Fibroblast of skin of abdomen (primary cell): ENCODE measurements around the gene ROPN1.
"Not testable (repeated sequence)": the region's sequence is repeated elsewhere in the genome, so short reads cannot be mapped to it uniquely, and the experiment has no call there.

Source experiments
- DNase-seq: peaks from one replicate; pipeline ENCODE4 v3.0.0-alpha.2; 2013

ROPN1 gene

DNA sequence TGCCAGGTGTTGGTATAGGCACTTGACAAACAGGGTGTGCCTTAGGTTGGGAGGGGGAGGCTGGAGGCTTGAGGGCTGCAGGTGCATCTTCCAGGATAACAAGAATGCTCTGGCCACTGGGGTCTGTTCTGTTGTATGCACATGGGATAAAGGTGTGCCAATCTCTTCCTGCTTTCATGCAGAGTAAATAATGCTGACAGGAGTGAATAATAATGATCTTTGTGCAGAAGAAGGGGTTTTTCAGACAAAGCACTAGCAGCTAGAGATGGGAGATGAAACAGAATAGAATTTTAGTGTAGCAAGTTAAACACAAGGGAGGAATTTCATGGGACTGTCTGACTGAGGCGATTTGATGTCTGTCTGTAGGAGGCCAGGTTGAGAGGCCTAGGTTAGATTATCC lies 1.9 kb upstream of the ROPN1 start:
- DNase-seq, result no peak

DNA sequence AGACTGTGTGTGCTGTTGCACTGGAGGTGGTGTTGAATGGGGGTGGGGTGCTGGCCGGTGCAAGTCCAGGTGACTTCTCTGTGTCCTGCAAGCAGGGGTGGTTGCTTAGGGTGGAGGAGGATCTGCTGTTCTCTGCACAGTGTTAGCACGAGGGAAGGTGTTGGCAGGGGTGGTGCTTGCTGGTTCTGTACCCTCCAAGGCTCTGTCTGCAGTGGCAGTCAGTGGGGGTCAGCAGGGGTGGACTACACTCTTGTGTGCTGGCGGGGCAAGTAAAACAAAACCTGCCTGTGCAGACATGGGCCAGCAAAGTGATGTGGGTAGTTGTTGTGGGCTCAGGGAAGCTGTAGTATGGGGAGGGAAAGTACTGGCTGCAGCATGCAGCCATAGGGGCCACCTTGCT lies 5.5 kb downstream of the ROPN1 start:
- no peak for DNase-seq

DNA sequence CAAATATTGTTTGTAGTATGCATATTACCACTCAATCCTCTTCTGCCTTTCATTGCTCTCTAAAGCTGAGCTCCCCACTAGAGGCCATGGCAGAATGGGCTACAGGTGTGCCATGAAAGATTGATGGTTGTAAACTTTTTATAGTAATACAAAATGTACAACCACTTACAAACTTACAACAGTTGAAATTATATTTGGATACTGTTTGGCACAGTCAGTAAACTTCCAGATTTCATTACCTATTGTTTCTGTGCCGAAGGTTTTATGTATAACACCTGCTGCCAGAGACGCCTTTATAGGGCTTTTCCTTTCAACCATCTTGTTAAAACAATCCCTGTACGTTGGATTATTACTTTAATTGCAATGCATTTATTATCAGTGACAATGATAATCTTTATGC lies 7.0 kb downstream of the ROPN1 start:
- DNase-seq, result no peak

DNA sequence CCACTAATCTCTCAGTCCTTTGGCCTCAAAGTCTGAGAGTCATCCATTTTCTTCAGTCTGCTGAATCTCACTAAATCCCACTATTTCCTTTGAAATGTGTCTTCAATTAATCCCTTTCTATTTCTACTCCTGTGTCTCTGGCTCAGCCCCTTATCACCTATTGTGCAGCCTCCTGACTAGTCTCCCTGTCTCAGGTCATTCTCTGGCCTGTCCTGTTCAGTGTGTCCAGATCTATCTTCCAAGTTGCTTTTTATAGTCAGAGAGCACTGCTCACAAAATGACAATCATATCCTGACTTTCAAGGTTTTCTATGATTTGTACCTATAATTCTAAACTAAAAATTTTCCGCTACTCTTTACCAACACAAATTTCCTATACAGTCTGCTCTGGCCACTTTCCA lies 7.6 kb downstream of the ROPN1 start:
- DNase-seq, result no peak

DNA sequence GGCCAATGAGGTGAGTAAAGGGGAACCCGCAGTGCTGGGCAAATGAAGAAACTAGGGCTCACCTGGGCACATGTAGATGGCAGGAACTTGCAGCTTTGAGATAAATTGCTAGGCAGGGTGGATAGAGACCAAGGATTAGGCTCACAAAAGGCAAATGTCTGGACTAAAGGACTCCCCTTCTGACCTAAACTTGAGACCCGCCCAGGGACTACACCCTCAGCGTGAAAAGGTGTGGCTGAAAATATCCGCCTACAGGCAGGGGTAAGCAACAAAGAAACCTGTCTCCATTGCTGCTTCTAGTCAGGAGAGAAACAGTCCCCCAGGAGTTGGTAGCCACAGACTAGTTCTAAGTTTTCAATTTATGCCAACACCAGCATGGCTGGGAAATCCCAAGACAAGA lies 10.6 kb downstream of the ROPN1 start:
- not testable (repeated sequence) for DNase-seq

DNA sequence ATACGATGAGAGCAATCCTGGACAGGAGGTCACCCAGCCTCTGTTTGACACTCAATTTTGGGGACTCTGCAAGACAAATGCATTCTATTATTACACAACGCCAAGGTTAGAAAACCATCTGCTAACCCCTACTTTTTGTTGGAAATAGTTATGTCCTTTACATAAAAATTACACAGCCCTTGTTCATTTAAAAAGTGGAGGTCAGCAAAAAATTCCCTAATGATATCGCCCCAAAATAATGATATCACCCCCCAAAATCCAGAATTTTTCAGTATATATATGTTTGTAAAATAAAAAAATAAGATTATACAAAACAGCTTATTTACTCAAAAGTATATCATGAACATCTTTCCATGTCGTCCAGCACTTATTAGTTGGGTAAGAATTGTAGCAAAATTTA lies 11.4 kb downstream of the ROPN1 start:
- no peak for DNase-seq

DNA sequence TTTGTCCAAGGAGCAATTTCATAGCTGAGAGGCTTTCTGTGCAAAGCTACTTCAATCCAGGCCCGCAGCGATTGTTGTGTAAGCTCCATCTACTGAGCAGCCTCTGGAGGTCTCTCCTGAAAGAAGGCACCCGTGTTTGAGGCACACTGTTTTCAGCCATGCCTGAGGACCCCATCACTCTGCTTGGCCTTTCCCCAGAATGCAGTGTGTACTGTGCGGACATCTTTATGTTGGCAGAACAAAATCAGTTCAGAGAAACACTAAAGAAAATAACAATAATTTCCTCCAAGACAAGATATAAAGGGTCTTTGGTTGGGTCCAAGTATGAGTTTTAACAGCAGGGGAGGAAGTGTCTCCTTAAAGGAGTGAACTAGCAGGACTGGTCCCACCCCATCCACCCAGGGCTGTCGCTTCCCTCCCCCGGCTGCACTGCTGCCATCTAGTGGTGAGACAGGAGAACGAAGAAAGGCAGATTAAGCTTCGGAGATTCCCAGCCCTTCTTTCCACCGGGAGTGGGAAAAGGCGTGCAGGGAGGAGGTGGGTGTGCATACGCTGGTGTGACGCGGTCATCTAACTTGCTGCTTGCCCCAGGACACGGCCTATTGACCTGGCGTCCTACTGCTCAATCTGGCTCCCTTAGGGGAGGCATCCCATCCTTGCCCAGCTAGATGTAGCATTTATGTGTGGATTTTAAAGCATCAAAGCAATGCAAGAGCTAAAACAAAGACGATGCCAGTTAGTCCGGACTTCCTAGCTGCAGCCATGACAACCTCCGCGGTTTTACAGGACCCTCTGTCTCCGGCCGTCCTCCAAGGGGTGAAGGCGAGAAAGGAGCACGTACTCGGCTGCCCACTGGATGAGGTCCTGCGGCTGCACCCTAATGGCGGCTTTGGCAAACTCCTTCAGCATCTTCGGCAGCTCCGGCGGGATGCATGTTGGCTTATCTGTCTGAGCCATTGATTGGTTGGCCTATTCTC lies 12.1 kb downstream of the ROPN1 start:
- peak; percentile 53 for DNase-seq

DNA sequence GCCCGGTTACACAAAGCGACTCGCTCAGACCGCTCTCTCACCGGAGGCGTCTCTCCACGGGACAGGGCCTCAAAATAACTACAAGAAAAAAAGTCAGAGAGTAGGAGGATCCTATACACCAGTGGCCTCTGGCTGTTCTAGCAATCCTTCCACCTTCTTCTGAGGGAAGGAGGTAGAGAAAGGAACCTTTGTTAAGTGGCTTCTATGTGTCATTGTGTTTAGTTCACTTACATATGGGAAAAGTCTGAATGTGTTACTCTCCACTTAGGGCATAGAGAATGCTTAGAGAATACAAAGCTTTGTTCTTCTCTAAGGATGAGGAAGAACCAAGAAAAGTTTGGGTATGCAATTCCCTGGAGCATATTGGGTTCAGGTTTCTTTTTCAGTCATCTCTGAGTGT lies 15.0 kb downstream of the ROPN1 start:
- not testable (repeated sequence) for DNase-seq

DNA sequence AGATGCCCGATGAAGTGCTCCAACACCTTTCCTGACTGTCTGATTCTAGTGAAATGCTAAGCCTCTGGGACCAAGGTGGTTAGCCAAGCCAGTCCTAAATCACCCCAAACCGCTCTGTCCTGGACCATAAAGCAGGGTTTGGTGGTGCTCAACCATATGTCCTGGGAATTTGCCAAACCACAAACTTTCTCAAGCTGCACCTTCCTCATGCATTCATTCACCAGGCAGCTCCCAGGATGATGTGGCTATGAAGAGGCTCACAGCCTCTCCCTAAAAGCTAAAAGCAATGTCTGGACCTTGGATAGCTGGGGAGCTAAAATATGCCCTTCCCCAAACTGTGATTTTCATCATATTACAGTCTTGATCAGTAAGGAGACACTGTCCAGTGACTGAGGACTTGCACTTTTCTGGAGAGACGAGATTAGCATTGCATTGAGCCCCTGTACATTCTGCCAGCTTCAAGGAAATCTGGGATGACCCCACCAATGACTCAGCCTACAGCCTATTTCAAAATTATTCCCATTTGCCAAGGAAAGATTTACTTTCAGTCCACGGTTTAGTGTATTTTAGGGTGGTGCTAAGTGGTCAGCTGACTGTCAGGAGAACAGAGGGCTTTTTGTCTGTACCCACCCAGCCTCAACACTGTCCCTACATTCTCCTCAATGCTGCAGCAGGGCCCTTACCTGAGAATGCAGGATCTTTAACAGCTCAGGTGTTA lies 15.6 kb downstream of the ROPN1 start:
- peak; percentile 85 for DNase-seq

DNA sequence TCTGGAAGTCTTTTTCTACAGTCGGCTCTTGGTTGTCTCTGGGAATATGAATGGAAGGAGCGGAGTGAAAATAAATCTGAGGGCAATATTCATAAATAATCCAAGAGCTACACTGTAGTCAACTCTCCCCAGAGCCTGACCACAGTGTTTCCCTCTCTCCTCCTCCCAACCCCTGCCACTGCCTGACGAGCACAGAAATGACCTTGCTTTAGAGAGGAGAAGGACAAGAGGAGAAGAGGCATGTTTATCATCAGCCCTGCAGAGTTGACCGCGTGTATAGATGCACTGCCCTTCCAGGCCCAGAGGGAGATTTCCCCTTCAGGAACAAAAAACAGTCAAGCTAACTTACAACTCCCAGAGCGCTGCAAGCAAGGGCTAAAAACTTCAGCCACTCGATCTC lies 16.9 kb downstream of the ROPN1 start:
- DNase-seq, result not testable (repeated sequence)

DNA sequence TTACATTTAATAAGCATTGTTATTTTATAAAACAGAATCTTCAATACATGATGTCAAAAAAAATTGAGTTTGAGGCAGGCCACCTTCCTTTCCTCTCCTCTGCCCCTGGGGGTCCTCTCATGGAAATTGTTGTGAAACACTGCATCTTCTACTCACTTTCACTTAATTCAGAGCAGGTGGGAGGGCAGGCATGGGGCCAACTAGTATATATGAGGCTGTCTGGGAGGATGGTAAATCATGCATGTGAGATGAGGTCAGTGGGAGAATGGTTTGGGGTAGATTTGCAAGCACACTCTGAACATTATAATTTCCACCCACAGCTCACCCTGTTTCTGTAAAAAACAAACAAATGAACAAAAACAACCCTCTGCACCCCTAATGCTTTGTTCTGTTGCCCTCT lies 20.5 kb downstream of the ROPN1 start:
- DNase-seq, result peak; percentile 78

DNA sequence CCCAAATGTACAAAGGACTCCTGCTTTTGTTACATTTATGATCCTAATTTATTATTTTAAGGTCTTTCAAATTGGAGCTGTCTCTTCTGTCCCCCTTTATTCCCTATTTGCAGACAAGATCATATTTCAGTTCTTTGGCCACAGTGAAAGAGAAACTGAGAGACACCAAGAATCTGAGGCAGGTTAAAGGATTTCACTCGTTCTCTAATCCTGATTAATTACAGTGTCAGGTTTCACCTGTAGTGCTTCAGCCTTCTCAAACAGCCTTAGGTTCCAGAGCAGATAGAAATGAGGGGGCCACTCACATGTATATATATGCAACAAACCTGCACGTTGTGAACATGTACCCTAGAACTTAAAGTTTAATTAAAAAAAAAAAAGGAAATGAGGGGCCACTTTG lies 24.7 kb downstream of the ROPN1 start:
- not testable (repeated sequence) for DNase-seq

DNA sequence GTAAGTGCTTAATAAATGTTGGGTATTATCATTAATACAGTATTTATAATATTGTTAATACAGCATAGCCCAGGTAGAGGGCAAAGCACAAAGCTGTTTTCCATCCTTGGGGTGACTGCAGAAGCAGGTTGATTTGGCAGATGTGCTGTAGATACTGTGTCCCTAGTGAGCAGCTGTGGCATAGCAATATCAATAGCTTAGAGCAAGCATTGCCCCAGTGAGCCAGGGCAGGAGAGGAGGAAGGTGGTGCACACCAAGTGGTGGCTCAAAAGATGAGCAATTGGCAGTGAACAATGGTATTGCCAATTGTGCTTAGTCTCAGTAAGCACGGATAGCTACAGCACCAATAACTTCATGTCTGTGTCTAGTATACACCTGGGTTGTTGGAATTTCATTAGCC lies 25.1 kb downstream of the ROPN1 start:
- not testable (repeated sequence) for DNase-seq

DNA sequence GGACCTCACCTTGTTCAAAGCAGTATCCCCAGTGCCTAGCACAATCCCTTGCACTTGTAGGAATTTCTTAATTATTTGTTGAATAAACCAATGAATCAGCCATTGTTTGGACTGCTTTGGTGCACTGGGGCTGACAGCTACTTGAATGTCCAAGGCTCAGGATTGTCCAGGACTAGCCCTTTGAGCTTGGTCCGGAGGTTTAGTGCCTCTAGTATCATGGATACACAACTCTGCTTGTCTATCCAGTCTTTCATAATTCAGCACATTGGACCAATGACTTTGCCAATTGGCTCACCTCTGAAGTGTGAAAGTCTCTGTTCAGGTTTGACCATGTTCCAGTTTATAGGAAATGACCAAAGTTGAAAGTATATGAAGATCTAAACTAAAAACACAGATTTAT lies 27.1 kb downstream of the ROPN1 start:
- not testable (repeated sequence) for DNase-seq

DNA sequence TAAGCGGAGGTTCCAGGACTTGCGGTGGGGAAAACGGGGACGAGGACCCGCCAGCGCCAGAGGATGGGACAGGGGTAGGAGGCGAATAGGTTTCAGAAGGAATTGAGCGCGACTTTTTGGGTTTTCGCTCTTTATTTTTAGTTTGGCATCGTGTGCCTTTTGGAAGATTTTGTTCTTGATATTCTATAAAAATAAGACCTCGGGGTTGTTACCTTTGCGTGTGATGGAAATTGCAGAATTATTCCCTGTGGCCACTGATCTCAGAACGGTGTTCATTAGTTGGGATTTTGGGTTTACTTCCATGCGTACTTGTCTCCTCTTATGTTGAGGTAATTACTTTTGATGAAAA lies 30.4 kb downstream of the ROPN1 start:
- DNase-seq, result no peak

DNA sequence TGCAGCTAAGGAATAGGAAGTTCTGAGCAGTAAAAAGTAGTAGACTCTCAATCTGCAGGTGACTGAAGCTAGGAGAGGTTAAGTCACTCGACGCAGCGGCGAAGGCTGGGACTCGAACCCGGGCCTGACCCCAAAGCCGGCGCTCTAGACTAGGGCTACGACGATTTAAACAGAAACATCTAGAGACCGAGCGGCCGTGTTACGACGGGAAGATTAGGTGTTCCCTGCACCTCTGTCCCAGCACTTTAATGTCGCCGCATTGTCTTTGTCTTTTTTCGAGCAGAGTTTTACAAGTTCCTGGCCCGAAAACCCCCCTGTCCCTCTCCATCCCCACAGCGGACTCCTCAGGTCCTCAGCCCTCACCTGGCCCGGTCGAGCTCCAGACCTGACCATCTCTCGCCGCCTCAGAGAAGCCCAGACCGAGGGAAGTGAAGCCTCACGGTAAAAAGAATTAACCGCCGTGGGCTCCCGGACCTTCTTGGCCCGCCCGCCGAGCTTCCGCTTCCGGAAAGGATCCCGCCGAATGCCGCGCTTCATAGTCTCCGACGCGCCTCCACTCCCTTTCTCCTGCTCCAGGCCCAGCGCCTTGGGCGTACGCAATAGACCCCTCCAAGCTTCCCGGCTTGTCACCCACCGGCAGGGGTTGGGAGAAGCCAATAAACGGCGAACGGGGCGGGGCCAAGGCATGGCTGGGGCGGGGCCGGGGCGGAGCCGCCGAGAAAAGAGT lies 31.0 kb downstream of the ROPN1 start, which contains the start of gene CCDC14:
CCDC14 (minus strand) TSS at position 449 of the 727 bp plus-strand sequence; CDS start at position 393, 56 bp downstream.
- peak; percentile 98 for DNase-seq

DNA sequence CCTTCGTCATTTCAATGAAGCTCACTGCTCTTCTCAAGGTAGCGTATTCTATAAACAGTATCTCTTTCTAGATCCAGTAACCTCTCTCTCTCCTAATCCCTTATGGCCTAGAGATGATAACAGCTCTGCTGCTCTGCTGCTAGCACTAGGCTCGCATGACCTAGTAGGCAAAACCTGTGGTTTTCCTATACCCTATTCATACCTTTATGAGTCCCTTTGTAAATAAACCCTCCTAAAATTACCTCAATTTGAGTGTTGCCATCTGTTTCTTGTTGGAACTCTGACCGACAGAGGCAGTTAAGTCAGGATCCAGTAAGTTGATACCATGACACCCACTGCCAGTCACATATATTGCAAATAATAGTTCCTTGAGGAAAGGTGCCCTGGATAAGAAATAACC lies 38.2 kb downstream of the ROPN1 start:
- DNase-seq, result no peak

DNA sequence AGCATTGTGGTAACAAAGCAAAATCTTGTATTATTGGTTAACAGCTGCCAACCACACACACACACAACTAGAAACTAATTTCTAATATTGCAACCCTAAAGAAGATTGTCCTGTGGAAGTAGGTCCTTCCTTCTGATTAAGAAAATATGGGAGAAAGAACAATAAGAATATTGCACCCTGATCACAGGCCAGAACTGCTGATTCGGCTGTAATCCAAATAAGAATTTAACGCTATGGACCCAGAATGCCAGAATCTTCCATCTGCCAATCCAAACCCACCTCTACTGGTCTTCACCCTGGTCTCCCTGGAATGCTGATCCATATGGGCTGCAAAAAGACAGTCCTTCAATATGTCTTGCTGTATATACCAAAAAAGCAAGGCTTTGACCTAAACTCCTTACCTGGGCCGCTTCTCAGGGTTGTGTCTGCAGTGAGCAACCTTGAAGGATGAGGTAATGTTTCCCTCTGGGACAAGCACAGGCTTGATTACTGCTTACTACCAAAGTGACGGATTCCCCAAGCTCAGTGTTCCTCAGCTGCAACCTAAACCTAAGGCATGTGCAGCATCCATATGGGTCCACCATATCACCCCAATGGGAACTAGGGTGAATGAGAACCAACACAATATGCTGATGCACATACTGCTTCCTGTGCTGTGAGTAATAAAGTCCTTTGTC lies 38.9 kb downstream of the ROPN1 start:
- no peak for DNase-seq

DNA sequence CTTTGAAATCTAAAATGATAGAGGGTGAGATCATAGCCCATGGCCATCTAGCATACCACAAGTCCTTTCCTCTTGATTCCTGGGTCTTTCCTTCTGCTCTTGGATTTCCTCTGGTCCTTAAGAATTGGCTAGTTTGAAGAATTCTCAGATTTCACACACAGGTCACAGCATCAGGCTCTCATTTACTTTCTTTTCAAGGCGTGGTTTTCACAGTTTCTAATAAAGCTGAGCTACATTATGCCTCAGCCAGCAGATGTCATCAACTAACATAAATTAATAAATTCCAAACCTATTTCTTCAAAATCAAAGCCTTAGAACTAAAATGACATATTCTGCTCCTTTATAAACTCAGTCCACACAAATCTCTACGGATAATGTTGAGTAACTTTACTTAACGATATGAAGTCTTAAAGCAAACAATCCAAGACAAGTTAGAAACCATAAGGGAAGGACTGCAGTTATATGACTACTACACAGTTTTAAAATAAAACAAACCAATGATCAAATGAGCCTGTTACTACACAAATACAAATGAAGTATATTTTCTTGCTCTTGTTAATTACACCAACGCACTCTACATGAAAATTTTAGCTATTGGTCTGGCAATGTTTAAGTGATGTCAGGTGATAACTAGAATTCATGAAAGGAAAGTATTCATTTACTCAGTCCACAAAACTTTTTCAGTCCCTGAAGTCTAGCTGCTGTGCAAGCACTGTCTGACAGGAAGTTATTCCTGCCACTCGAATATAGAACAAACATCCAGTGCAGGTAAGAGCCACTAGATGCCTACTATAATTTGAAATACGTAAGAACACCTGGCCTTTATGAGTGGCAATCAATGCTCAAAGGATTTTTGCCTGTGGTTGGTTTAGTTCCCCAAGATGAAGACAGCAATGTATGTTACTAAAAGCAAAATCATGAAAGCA lies 40.1 kb downstream of the ROPN1 start:
- DNase-seq, result peak; percentile 21

DNA sequence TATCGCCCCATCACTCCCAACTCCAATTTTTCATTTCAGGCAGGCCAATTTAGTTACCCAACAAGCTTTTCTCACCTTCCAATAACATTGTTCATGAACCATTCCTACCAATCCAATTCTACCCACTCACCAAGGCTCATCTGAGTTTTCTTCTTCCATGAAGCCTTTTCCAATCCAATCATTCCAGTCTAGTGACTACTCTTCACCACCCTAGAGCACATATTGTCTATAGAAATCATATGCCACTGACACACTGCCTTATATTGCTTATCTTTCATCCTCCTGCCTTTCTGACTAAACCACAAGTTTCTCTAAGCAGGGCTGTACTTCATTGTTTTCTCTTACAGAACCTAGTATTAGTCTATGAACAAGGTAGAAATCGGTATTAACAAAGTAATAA lies 42.3 kb downstream of the ROPN1 start:
- DNase-seq, result peak; percentile 83

DNA sequence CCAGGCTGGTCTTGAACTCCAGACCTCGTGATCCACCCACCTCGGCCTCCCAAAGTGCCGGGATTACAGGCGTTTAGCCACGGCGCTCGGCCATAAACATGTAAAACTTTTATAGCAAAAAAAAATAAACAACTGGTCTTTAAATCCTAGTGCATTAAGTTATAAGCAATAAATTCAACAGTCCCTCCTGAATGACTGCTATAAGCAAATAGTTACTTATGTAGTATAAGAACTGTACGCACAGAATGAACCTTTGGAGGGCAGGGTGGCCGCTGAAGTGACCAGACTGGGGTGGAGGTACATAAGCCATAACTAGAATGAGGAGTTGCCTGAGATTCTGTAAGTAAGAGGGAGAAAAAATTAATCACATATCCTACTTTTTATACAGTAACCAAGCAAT lies 43.5 kb downstream of the ROPN1 start:
- no peak for DNase-seq
